Measurements from ENCODE around the gene TEX14. TPM values are rescaled to one million over a fixed set of nuclear protein-coding genes. Genes with fewer than 3 reads are reported as not detected.

TEX14 gene
- total and polyA plus RNA-seq, 10 of the 15 experiments (the other 5 are each of a cell fraction or from before 2014, with no cell fraction given) = 0.15 to 1.3 (median 0.66) TPM

- H3K4me1 ChIP-seq (ENCODE audit: control insufficient read depth, insufficient read depth, low read length) = peaks cover 6% of the 10 kb centered on the region
- FAIRE-seq (peak; percentile 82), DNase-seq (ENCODE audit: low read depth, low spot score) (no peak), ATAC-seq (peak; percentile 77)
- no TSS peak for BruUV-seq (replicated peaks)
- H3K4me3 ChIP-seq = no peak overlapping the region
- ChIA-PET RAD21 (ENCODE audit: unreplicated experiment) (interaction anchor here (1.3 to 1.9 kb wide), 2 partner anchors 15 to 16 kb away, joined by 5 to 6 read pairs; no protein-coding TSS in a partner anchor), CTCF (interaction anchor here (0.6 to 1.9 kb wide), 5 partner anchors 15 to 181 kb away, joined by 3 to 11 read pairs (median 4); no protein-coding TSS in a partner anchor), POLR2A (interaction anchor here (0.6 to 1.1 kb wide), 2 partner anchors 8 to 610 kb away, joined by 3 to 6 read pairs; no protein-coding TSS in a partner anchor), SMC1A (ENCODE audit: uncharacterized antibody, unreplicated experiment) (interaction anchor here (1.0 to 1.5 kb wide), 5 partner anchors 15 to 37 kb away, joined by 3 to 8 read pairs (median 3); no protein-coding TSS in a partner anchor)
- H3K4me2 ChIP-seq (ENCODE audit: control insufficient read depth, insufficient read depth) = peak overlapping the region; percentile 47
- in situ Hi-C loops (cut with MboI) = no loop called here
- H2AFZ ChIP-seq (ENCODE audit: control insufficient read depth, low read depth, low read length) = peak overlapping the region; percentile 63
- no peaks in the 10 kb centered on the region for H3K79me2 ChIP-seq (ENCODE audit: control insufficient read depth, insufficient read depth, low read length)
- H3K36me3 ChIP-seq (ENCODE audit: control insufficient read depth in 2 of 2, insufficient read depth in 2 of 2, low read length in 1 of 2) = no peaks in the 10 kb centered on the region
- no peak overlapping the region for H3K27ac ChIP-seq (ENCODE audit: control insufficient read depth, insufficient read depth)
- H4K20me1 ChIP-seq (ENCODE audit: control insufficient read depth, insufficient read depth) = no peaks in the 10 kb centered on the region
- H3K9ac ChIP-seq (ENCODE audit: control insufficient read depth, insufficient read depth, low read length) = no peak overlapping the region
- H3K9me3 ChIP-seq (replicated peaks; ENCODE audit: control insufficient read depth, insufficient read depth, low read length) = no peaks in the 10 kb centered on the region
- intact Hi-C loops (cut with micrococcal nuclease; ENCODE audit: unreplicated experiment) = no loop called here
- no peaks in the 10 kb centered on the region for H3K27me3 ChIP-seq (replicated peaks in 1 of 2; ENCODE audit: control insufficient read depth in 2 of 2, insufficient read depth in 2 of 2, low read length in 1 of 2)
- 8% methylated on average over 5 of the region's 5 CpGs for WGBS (ENCODE audit: insufficient coverage, insufficient replicate concordance, low lambda C conversion rate, missing lambda C conversion rate)
- 0 out of 2 replicates have a peak, but pooled peaks have one; percentile 34 for TF ChIP-seq IKZF1 (conservative IDR thresholded peaks at IDR 0.05)
- TF ChIP-seq ZBED1 (IDR thresholded peaks at IDR 0.05; ENCODE audit: borderline replicate concordance) = no peak
- no peak for TF ChIP-seq NRF1 (conservative IDR thresholded peaks at IDR 0.05; ENCODE audit: low read depth, low read length)
- no peak for TF ChIP-seq STAT3 (IDR thresholded peaks at IDR 0.05; ENCODE audit: low read depth, low read length)
- TF ChIP-seq RBBP5 (conservative IDR thresholded peaks at IDR 0.05) = no peak
- TF ChIP-seq FOXM1 (IDR thresholded peaks at IDR 0.05; ENCODE audit: low read depth, low read length) = no peak
- peak; percentile 89 for TF ChIP-seq MTA2 (IDR thresholded peaks at IDR 0.05; ENCODE audit: low read depth)
- no peak for TF ChIP-seq TBL1XR1 (IDR thresholded peaks at IDR 0.05; ENCODE audit: low read depth, low read length)
- no peak for TF ChIP-seq SUPT20H (IDR thresholded peaks at IDR 0.05; ENCODE audit: borderline replicate concordance, control insufficient read depth, low read depth, low read length)
- TF ChIP-seq BCL11A (IDR thresholded peaks at IDR 0.05; ENCODE audit: low read depth, low read length) = 0 out of 2 replicates have a peak, but pooled peaks have one; percentile 13
- TF ChIP-seq ZBTB4 (CRISPR knock-in tag; IDR thresholded peaks at IDR 0.05) = no peak
- TF ChIP-seq CEBPB (IDR thresholded peaks at IDR 0.05; ENCODE audit: borderline replicate concordance in 1 of 2, low read depth in 2 of 2, low read length in 2 of 2) = no peak
- no peak for TF ChIP-seq MLLT1 (IDR thresholded peaks at IDR 0.05)
- TF ChIP-seq IRF4 (IDR thresholded peaks at IDR 0.05; ENCODE audit: low read depth, low read length) = no peak
- no peak for TF ChIP-seq KDM1A (IDR thresholded peaks at IDR 0.05; ENCODE audit: borderline replicate concordance)
- peak; percentile 38; the same call in 1 of the 2 replicates for TF ChIP-seq RELB (IDR thresholded peaks at IDR 0.05; ENCODE audit: low read depth)
Measured at GRCh38 chr17:58556833-58557250, 135.0 kb downstream of the TEX14 start.

All from GM12878 (cell line).